WI38 (cell line): ENCODE data around the gene EPDR1.

ENCODE experiments used
- H3K4me3 ChIP-seq: 2 replicates; pipeline ENCODE4 v1.5.1; 2011; ENCODE audit warnings: low read depth, mild to moderate bottlenecking, control low read depth, low read length
- CTCF ChIP-seq: IDR thresholded peaks from 2 replicates; pipeline ENCODE4 v1.5.1; 2012; ENCODE audit warnings: low read depth, mild to moderate bottlenecking, control low read depth, low read length

The EPDR1 gene

DNA sequence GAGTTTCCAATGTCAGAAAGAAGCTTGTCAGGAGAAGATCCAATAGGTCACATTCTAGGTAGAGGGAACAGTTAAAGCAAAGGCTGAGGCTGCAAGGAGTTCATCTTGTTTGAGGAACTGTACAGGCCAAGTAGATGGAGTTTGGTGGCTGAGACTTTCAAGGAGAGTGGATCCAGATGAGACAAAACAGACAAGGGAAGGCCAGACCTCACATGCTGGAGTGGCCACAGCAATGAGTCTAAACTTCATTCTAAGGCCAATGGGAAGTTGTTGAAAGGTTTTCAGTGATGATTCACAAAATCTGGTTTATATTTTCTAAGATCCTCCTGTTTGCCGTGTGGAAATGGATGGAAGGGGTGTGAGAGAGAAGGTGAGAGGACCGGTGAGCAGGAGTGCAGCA lies 40.0 kb downstream of the EPDR1 start:
- no peak for TF ChIP-seq CTCF

DNA sequence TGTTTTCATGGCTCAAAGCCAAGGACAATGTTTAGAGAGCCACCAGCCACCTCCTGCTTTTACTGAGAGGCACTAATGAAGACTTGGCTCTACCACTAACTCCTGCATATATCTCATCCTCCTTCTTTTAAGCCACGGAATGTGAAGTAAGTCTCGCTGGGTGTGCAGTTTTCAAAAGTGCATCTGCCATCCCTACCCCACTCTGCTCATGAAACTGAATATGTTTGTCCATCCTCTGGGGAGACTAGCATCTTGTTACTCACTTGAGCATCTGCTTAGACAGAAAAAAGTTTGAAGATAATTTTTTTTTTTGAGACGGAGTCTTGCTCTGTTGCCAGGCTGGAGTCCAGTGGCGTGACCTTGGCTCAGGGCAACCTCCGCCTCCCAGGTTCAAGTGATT lies 40.8 kb downstream of the EPDR1 start:
- TF ChIP-seq CTCF: no peak
- no peak overlapping the region for H3K4me3 ChIP-seq

More for the DNA sequence above, 40.0 kb downstream of the EPDR1 start:
- no peak overlapping the region for H3K4me3 ChIP-seq

GRCh38 chr7:37964196-37964595 lies 43.8 kb downstream of the EPDR1 start:
- no peak for TF ChIP-seq CTCF

GRCh38 chr7:37970211-37970610 lies 49.8 kb downstream of the EPDR1 start:
- no peak for TF ChIP-seq CTCF
- H3K4me3 ChIP-seq: no peak overlapping the region

More at GRCh38 chr7:37964196-37964595, 43.8 kb downstream of the EPDR1 start:
- no peak overlapping the region for H3K4me3 ChIP-seq

DNA sequence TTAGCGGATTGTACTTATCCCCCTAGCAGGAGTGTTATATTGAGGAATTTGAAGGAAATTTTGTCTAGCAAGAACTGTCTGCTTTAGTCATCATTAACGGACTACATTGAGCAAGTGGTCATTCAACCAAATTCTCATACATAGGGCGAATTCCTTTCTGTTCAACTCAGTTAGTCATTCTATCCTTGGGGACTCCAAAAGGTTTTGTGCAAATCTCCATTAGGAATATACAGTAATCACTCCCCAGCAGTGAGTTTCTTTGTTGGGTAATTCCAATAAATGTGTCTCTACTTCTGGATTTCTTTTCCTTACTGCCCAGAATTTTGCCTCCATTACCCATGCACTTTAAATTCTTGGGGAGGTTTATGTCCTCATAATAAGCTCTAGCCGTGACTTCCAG lies 51.1 kb downstream of the EPDR1 start:
- no peak overlapping the region for H3K4me3 ChIP-seq
- no peak for TF ChIP-seq CTCF

DNA sequence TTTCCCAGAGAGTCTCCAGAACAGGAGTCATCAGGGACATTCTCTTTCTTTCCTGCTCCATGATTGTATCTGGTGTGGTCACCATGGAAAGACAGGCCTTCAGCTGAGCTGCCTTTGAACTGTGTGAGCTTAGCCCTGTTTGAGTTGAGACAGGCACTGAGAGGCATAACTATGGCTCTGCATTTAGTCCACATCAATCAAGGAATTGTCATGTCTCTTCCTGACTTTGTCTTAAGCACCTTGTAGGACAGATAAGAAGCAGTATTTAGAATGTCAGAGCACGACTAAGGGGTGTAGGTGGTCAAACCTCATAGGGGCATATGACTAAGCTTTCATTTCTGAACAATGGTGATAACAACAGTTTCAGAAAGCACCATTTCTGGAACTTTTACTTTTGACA lies 53.5 kb downstream of the EPDR1 start:
- TF ChIP-seq CTCF: no peak
- H3K4me3 ChIP-seq: no peak overlapping the region

DNA sequence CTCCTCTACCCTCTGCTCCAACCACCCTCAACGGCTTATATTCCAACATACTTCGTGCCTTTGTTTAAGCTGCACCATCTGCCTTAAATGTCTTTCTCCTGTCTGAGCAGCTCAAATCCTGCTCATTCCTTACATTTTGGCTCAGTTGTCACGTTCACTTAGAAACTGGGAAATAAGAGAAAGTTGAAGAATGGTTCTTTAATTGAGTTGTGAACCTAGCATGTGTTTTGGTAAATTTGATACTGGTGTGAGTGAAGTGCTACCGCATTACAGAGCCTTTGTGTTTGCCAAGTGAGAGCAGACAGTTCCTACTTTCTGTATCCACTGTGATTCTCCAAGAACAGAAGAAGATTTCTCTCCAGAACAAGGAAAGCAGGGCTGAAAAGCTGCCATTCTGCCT lies 54.3 kb downstream of the EPDR1 start:
- no peak overlapping the region for H3K4me3 ChIP-seq
- no peak for TF ChIP-seq CTCF
